Measurements from ENCODE around the gene MRM1. TPM values are rescaled to one million over a fixed set of nuclear protein-coding genes. Genes with fewer than 3 reads are reported as not detected.

MRM1 gene
- polyA plus RNA-seq, 3 donors: 0.82 to 2.3 (median 1.5) TPM

GRCh38 chr17:36613155-36613554 lies 11.8 kb downstream of the MRM1 start:
- H4K20me1 ChIP-seq (ENCODE audit: insufficient read depth, low read length): no peaks in the 10 kb centered on the region
- Mint-ChIP-seq H3K9me3 (peaks cover 0 to 1% (median 0%) of the 10 kb centered on the region in 7 donors), H3K27me3 (ENCODE audit: low read depth in 3 of 3) (peaks cover 0 to 6% (median 0%) of the 10 kb centered on the region in 3 donors), H3K4me1 (peaks cover 16% of the 10 kb centered on the region), H3K4me3 (no peak overlapping the region), H3K36me3 (no peaks in the 10 kb centered on the region), H3K27ac (peak overlapping the region in 1 of 7 donors; percentile 42)
- H3K4me2 ChIP-seq (replicated peaks; ENCODE audit: extremely low read depth, low read length, poor library complexity, severe bottlenecking): no peak overlapping the region
- no peak overlapping the region for H3K9ac ChIP-seq (ENCODE audit: insufficient read depth, low read length, poor library complexity, severe bottlenecking)
- no CpG with 5 or more reads among the region's 4 CpGs for WGBS (ENCODE audit: insufficient coverage)
- TF ChIP-seq CTCF (IDR thresholded peaks at IDR 0.05): no peak
- no peaks in the 10 kb centered on the region for H3K36me3 ChIP-seq (replicated peaks in 1 of 2; ENCODE audit: control insufficient read depth in 1 of 2, insufficient read depth in 2 of 2, low read length in 2 of 2)
- no peak for DNase-seq
- no peaks in the 10 kb centered on the region for H3K27me3 ChIP-seq (ENCODE audit: control insufficient read depth in 2 of 2, insufficient read depth in 2 of 2, low read length in 2 of 2)
- no peak overlapping the region for H3K4me3 ChIP-seq (replicated peaks in 1 of 3; ENCODE audit: low read depth in 2 of 3, low read length in 3 of 3)
- H3K4me1 ChIP-seq (ENCODE audit: control insufficient read depth in 1 of 2, insufficient read depth in 2 of 2, low read length in 2 of 2): peaks cover 10 to 12% of the 10 kb centered on the region in 2 donors
- H3K9me3 ChIP-seq (replicated peaks in 1 of 2; ENCODE audit: control insufficient read depth in 1 of 2, insufficient read depth in 1 of 2, low read length in 2 of 2): no peaks in the 10 kb centered on the region
- H2AFZ ChIP-seq (ENCODE audit: insufficient read depth, low read depth, low read length, poor library complexity, severe bottlenecking): no peak overlapping the region
- H3K79me2 ChIP-seq (ENCODE audit: insufficient read depth, low read length): no peaks in the 10 kb centered on the region
- intact Hi-C loops (cut with micrococcal nuclease): no loop called here
- no peak overlapping the region for H3K27ac ChIP-seq (ENCODE audit: low read depth in 1 of 2, low read length in 2 of 2)

- Histone ChIP-seq H3K36me3 (replicated peaks in 1 of 2; ENCODE audit: control insufficient read depth in 1 of 2, insufficient read depth in 2 of 2, low read length in 2 of 2) (no peaks in the 10 kb centered on the region), H3K4me1 (ENCODE audit: control insufficient read depth in 1 of 2, insufficient read depth in 2 of 2, low read length in 2 of 2) (peaks cover 2 to 3% of the 10 kb centered on the region in 2 donors), H3K9ac (ENCODE audit: insufficient read depth, low read length, poor library complexity, severe bottlenecking) (no peak overlapping the region), H3K4me2 (replicated peaks; ENCODE audit: extremely low read depth, low read length, poor library complexity, severe bottlenecking) (no peak overlapping the region), H2AFZ (ENCODE audit: insufficient read depth, low read depth, low read length, poor library complexity, severe bottlenecking) (no peak overlapping the region), H3K79me2 (ENCODE audit: insufficient read depth, low read length) (no peaks in the 10 kb centered on the region), H4K20me1 (ENCODE audit: insufficient read depth, low read length) (no peaks in the 10 kb centered on the region), H3K9me3 (replicated peaks in 1 of 2; ENCODE audit: control insufficient read depth in 1 of 2, insufficient read depth in 1 of 2, low read length in 2 of 2) (no peaks in the 10 kb centered on the region), H3K27ac (ENCODE audit: low read depth in 1 of 2, low read length in 2 of 2) (no peak overlapping the region), H3K4me3 (replicated peaks in 1 of 3; ENCODE audit: low read depth in 2 of 3, low read length in 3 of 3) (no peak overlapping the region), H3K27me3 (ENCODE audit: control insufficient read depth in 2 of 2, insufficient read depth in 2 of 2, low read length in 2 of 2) (no peaks in the 10 kb centered on the region)
- Mint-ChIP-seq H3K27me3 (ENCODE audit: low read depth in 3 of 3) (peaks cover 0 to 6% (median 0%) of the 10 kb centered on the region in 3 donors), H3K9me3 (peaks cover 0 to 1% (median 0%) of the 10 kb centered on the region in 7 donors), H3K4me1 (peaks cover 6% of the 10 kb centered on the region), H3K27ac (no peak overlapping the region), H3K36me3 (no peaks in the 10 kb centered on the region), H3K4me3 (no peak overlapping the region)
- TF ChIP-seq CTCF (IDR thresholded peaks at IDR 0.05): no peak
- intact Hi-C loops (cut with micrococcal nuclease): no loop called here
- no peak for DNase-seq
- 83% methylated on average over 1 of the region's 7 CpGs for WGBS (ENCODE audit: insufficient coverage)
These were observed 12.7 kb downstream of the MRM1 start for GRCh38 chr17:36614081-36614480.

Measured in CD14-positive monocyte (primary cell).